Gastrocnemius medialis (tissue), 4 donors: ENCODE data around the gene CHST11.

Source experiments
- CTCF ChIP-seq, 5 experiments: fragments of 450-650 bp in 3 of 5; fragments of 200-600 bp in 2 of 5; sonication (generic) in 2 of 5; IDR thresholded peaks in 4 of 5; conservative IDR thresholded peaks in 1 of 5; 1 replicate in 4 of 5; 2 replicates in 1 of 5; pipeline ENCODE4 v1.5.1; 2016 to 2019; ENCODE audit warnings: antibody characterized with exemption in 5 of 5, mild to moderate bottlenecking in 3 of 5, moderate library complexity in 3 of 5
- POLR2A ChIP-seq, 2 donors: fragments of 450-650 bp; IDR thresholded peaks; one replicate each; pipeline ENCODE4 v1.6.1; 2017; ENCODE audit warnings: antibody characterized with exemption in 2 of 2, mild to moderate bottlenecking in 2 of 2, moderate library complexity in 2 of 2

- TF ChIP-seq CTCF (IDR thresholded peaks at IDR 0.05 in 4 of 5, conservative IDR thresholded peaks at IDR 0.05 in 1 of 5) = no peak
- no peak for TF ChIP-seq POLR2A (IDR thresholded peaks at IDR 0.05)
These were observed 153.9 kb downstream of the CHST11 start for GRCh38 chr12:104610513-104611235.
